IMR-90 (cell line): ENCODE measurements around the gene ZNF436. TPM values are rescaled to one million over a fixed set of nuclear protein-coding genes. Genes with fewer than 3 reads are reported as not detected.

Source experiments
- BHLHE40 ChIP-seq: fragments of 150-350 bp; IDR thresholded peaks from 2 replicates; pipeline ENCODE4 v1.6.1; 2016; ENCODE audit warnings: mild to moderate bottlenecking, low read depth, low read length
- CEBPB ChIP-seq: IDR thresholded peaks from 2 replicates; pipeline ENCODE4 v1.6.1; 2012; ENCODE audit warnings: low read depth, low read length, improper control_type of control experiment
- MAZ ChIP-seq: IDR thresholded peaks from 2 replicates; pipeline ENCODE4 v1.6.1; 2012; ENCODE audit warnings: low read depth, mild to moderate bottlenecking, low read length, improper control_type of control experiment, moderate library complexity, borderline replicate concordance
- polyA plus RNA-seq, 3 experiments: library from polyadenylated mRNA; depleted of rRNA; stranded (reverse); fragments of >200 nt; gene quantifications; 2 replicates each; pipeline ENCODE4 v1.2.3, GENCODE V29; 2012; ENCODE audit warnings: low replicate concordance in 1 of 3
- total RNA-seq: library from RNA; depleted of rRNA; stranded (reverse); fragments of >200 nt; gene quantifications from 2 replicates; pipeline ENCODE4 v1.2.3, GENCODE V29; 2012

Gene ZNF436
- total and polyA plus RNA-seq, 2 of the 4 experiments (the other 2 are of a cell fraction) = 5.3 to 14.3 TPM

DNA sequence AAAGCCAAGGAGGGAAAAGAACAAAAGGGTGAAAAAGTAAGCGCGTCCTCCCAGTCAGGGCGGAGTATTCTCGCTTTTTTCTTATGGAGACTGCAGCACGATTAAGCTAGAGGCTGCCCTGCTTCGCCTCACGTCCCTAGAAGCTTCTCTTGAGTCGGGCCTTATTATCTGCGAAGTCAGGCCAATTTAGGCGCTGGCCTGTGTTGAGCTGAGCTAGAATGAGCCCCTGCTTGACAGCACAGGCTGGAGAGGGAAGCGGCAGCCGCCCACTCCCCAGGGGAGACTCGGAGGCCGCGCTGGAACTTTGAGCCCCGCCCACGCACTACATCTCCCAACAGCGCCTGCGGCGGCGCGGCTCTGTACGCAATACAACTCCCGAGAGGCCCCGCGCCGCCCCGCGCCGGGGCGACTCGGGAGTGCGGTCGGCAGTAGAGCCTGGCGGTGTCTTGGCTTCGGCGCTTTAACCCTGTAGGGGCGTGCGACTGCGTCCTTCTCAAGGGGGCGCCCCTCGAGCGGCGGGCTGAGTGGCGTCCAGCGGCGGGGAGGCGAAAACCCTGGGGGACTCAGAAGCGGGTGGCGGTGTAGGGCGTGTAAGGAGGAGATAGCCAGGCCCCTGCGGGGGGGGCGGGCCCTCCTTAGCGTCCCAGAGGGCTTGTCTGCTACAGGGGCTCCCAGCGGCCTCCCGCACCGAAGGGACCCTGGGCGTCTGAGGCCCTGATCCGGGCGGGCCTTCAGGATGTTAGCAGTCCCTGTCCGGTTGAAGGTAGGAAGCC lies 888 bp downstream of the ZNF436 start (continued):
- no peak for TF ChIP-seq BHLHE40
- no peak; the same call in 1 of the 2 replicates for TF ChIP-seq MAZ
- TF ChIP-seq CEBPB = peak; percentile 82
